ENCODE results near the gene SMPD4.
"Not testable (repeated sequence)": the region's sequence is repeated elsewhere in the genome, so short reads cannot be mapped to it uniquely, and the experiment has no call there.

SMPD4 gene

GRCh38 chr2:130181325-130181879, at the start of gene SMPD4:
TSS of gene SMPD4 (minus strand) at chr2:130181602. CDS start at chr2:130176592, 5,010 bp downstream.
- H3K27ac ChIP-seq = peak within 1 kb of the TSS; percentile 88

GRCh38 chr2:130230907-130231306, 49.5 kb upstream of the SMPD4 start:
- not testable (repeated sequence) for H3K27ac ChIP-seq

More at GRCh38 chr2:130181325-130181879, at the start of gene SMPD4:
- TF ChIP-seq, protein P1, sequence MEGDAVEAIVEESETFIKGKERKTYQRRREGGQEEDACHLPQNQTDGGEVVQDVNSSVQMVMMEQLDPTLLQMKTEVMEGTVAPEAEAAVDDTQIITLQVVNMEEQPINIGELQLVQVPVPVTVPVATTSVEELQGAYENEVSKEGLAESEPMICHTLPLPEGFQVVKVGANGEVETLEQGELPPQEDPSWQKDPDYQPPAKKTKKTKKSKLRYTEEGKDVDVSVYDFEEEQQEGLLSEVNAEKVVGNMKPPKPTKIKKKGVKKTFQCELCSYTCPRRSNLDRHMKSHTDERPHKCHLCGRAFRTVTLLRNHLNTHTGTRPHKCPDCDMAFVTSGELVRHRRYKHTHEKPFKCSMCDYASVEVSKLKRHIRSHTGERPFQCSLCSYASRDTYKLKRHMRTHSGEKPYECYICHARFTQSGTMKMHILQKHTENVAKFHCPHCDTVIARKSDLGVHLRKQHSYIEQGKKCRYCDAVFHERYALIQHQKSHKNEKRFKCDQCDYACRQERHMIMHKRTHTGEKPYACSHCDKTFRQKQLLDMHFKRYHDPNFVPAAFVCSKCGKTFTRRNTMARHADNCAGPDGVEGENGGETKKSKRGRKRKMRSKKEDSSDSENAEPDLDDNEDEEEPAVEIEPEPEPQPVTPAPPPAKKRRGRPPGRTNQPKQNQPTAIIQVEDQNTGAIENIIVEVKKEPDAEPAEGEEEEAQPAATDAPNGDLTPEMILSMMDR (conservative IDR thresholded peaks at IDR 0.05) = no peak
- no peak for TF ChIP-seq ZFX (IDR thresholded peaks at IDR 0.05)

GRCh38 chr2:130230376-130230775, 49.0 kb upstream of the SMPD4 start:
- not testable (repeated sequence) for H3K27ac ChIP-seq

DNA sequence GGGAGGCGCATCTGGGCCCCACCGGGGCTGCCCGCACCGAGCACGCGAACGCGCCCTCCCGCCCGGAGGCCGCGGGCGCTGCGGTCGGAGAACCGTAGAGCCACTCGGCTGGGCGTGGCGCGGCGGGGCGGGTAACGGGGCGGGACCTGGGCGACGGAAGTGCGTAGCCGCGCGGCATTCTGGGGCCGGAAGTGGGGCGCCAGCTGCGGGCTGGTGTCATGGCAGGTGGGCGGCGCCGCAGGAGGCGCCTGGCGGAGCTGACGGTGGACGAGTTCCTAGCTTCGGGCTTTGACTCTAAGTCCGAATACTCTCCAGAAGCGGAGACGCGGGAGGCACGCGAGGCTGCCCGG, 47.7 kb upstream of the SMPD4 start:
- not testable (repeated sequence) for H3K27ac ChIP-seq

GRCh38 chr2:130228467-130229160, 47.2 kb upstream of the SMPD4 start:
- H3K27ac ChIP-seq = not testable (repeated sequence)

- not testable (repeated sequence) for H3K27ac ChIP-seq
Measured at GRCh38 chr2:130228005-130228404, 46.6 kb upstream of the SMPD4 start.

- H3K27ac ChIP-seq = not testable (repeated sequence)
Measured at GRCh38 chr2:130222523-130222922, 41.1 kb upstream of the SMPD4 start.

- not testable (repeated sequence) for H3K27ac ChIP-seq
Measured at GRCh38 chr2:130220505-130220904, 39.1 kb upstream of the SMPD4 start.

- not testable (repeated sequence) for H3K27ac ChIP-seq
Measured at GRCh38 chr2:130219147-130219546, 37.7 kb upstream of the SMPD4 start.

DNA sequence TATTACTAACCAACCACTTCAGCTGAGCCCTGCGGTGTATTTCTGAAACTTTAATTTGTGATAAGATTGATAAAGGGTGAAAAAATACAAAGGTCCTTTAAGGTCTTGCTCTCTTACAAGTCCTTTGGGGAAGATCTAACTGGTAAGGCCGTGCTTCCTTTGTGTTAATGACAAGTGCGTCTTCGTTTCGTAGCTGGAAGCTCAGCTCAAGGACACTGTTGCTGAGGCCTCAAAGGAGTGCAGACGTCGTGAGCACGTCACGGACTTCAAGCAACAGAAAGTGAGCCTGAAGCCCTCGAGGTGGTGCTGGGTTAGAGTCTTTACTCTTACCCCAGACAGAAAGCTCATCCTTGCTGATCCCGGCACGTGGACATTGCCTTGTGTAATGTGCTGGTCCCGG, 25.6 kb upstream of the SMPD4 start:
- not testable (repeated sequence) for H3K27ac ChIP-seq

DNA sequence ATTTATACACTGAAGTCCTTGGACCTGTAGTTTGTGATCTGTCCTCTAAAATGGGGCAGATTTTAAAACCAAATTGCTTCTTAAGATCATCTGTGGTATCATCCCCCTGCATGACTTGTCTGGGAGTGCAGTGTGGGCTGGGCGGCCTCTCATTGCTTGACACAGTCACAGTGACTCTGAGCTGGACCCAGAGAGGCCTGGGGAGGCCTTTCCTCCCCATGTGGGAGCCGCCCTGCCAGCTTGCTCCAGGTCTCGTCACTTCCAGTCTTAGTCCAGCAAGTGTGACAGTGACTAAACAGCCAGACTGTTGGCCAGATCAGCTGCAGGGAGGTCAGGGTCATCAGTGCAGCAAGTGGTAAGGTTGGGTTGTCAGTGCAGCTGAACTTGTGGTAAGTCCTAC, 21.7 kb upstream of the SMPD4 start:
- not testable (repeated sequence) for H3K27ac ChIP-seq

DNA sequence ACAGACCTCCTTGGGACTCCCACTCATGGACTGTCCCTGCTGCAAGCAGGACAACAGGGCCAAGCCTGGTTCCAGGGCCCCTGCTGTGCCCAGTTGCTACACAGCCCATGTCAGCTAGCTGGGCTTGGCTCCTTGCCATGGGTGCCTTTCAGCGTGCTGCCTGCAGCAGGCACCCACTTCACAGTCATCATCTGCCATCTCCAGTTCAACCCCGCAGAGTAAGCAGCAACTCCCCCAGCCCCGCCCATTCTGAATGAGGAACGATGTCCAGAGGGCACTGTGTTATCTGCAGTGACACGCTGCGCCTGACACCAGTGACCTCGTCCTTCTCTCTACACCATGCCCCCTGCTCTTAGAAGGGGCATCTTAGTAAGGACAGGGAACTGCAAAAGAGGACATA, 21.1 kb upstream of the SMPD4 start:
- H3K27ac ChIP-seq = not testable (repeated sequence)

DNA sequence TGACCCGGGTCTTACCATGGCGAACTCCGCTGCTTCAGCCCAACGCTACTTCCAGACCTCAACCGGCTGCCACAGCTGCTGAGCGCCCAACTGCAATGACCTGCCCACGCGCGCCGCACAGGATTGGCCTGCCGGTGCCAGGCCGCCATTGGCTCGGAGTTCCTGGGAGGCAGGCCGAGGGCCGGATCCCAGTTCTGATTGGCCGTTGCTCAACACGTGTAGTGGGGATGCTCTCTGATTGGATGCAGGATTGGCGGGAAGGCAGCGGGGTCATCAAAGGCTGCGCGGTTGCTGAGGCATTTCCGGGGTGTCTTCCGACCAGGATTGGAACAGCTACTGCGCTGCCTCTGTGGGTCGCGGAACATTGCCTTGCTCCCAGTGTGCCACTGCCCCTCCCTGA, 16.9 kb upstream of the SMPD4 start, which contains the start of gene TUBA3E:
Gene TUBA3E (minus strand): TSS at position 97 of the 400 bp plus-strand sequence. CDS start 79 bp downstream, at position 18.
- H3K27ac ChIP-seq = no peak within 1 kb of the TSS
- TF ChIP-seq, protein P1 (conservative IDR thresholded peaks at IDR 0.05) = no peak
- TF ChIP-seq ZFX (IDR thresholded peaks at IDR 0.05) = no peak

- peak overlapping the region; percentile 72 for H3K27ac ChIP-seq
Measured at GRCh38 chr2:130196052-130196451, 14.7 kb upstream of the SMPD4 start.

DNA sequence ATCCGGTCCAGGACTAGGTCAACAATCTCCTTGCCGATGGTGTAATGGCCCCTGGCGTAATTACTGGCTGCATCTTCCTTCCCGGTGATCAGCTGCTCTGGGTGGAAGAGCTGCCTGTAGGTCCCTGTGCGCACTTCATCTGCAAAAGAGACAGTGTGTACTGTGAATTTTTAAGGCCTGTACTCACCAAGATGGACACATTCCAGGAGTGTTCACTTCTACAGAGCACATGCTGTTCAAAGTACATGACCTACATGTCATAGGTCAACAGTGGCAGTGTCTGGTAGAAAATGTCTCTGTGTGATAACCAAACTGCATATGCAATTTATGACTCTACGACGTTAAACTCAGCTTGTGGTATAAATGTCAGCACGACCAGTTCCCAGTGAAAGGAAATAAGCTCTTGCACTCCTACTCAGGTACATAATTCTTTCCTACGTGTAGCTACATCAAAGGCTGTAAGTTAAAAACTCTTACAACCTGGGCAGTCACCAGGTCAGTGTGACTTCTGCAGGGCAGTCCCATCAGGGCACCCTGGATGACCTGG, 13.8 kb upstream of the SMPD4 start:
- peak overlapping the region; percentile 72 for H3K27ac ChIP-seq

DNA sequence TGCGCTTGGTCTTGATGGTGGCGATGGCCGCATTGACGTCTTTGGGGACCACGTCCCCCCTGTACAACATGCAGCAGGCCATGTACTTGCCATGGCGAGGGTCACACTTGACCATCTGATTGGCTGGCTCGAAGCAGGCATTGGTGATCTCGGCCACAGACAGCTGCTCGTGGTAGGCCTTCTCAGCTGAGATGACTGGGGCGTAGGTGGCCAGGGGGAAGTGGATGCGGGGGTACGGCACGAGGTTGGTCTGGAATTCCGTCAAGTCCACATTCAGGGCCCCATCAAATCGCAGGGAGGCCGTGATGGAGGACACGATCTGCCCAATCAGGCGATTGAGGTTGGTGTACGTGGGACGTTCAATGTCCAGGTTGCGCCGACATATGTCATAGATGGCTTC, 12.4 kb upstream of the SMPD4 start:
- not testable (repeated sequence) for H3K27ac ChIP-seq

DNA sequence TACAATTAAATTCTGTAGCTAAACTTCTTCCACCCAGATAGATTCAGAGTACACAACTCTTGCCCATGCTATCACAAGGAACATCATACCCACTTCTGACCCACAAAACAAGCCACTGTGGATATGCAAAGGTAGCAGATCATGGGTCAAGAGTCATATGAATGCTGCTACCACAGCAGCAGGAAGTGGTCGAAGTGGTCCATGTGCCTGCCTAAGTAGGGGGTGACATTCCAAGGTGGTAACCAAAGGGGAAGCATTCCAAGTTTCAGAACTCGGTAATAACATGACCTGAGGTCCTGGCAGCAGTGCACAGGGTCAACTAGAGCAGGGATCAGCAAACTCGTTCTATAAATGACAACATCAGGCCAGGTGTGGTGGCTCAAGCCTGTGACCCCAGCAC, 11.0 kb upstream of the SMPD4 start:
- H3K27ac ChIP-seq = not testable (repeated sequence)

DNA sequence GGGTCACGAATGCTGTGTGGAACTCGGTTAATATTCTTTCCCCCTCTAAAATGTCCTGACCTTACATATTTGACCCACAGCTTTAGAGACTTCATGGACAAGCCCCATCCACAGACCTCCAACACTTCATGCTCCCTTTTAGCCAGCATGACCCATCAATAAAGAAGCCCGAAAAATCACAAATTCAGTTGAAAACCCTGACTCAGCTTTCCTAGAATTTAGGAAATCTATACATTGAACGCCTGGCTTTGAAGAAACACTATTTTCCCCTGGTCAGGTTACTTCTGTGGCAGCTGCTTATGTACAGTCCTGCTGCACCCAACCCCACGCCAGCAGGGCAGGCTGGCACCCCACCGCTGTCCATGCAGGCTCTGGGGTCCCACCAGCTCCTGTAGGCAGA, 9.9 kb upstream of the SMPD4 start:
- H3K27ac ChIP-seq = not testable (repeated sequence)

Measured in C4-2B (cell line).